ENCODE data around the gene INPP5D.
"Not testable (repeated sequence)": the region's sequence is repeated elsewhere in the genome, so short reads cannot be mapped to it uniquely, and the experiment has no call there.

The INPP5D gene

DNA sequence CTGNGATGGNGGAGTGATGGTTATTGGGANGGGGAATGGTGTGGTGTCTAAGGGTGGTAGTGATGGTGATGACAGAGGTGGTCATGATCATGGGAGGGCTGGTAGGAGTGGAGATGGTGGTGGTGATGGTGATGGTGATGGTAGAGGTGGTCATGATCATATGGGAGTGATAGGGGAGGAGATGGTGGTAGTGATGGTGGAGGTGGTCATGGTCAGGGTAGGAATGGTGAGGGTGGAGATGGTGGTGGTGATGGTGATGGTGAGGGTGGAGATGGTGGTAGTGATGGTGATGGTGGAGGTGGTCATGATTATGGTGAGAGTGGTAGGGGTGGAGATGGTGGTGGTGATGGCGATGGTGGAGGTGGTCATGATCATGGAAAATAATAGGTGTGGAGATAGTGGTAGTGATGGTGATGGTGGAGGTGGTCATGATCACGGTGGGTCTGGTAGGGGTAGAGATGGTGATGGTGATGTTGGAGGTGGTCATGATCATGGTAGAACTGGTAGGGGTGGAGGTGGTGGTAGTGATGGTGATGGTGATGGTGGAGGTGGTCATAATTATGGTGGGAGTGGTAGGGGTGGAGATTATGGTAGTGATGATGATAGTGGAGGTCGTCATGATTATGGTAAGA, 83.7 kb downstream of the INPP5D start:
- no peak for FAIRE-seq
- TF ChIP-seq POLR2A (IDR thresholded peaks at IDR 0.05; ENCODE audit: low read depth, low read length) = no peak
- DNase-seq (ENCODE audit: insufficient read length, low spot score) = no peak

DNA sequence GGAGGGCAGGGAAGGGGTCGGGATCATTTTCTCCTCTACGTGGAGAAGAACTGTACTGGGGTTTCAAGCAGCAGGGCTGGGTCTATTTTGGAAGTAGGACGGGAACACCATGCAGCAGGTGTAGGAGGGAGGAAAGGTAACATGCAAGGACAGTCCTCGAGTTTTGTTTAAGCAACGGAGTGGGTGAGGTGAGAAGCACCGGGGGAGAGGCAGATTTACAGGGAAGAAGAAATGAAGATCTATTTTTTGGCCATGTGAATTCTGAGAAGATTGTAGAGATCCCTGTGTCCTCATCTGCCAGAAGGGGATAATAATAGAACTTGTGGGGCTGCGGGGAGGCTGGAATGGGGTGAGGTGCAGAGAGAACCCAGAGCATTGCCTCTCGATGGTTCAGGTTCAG, 85.6 kb downstream of the INPP5D start:
- DNase-seq (ENCODE audit: insufficient read length, low spot score) (no peak), FAIRE-seq (no peak)
- TF ChIP-seq POLR2A (IDR thresholded peaks at IDR 0.05; ENCODE audit: low read depth, low read length) = no peak

DNA sequence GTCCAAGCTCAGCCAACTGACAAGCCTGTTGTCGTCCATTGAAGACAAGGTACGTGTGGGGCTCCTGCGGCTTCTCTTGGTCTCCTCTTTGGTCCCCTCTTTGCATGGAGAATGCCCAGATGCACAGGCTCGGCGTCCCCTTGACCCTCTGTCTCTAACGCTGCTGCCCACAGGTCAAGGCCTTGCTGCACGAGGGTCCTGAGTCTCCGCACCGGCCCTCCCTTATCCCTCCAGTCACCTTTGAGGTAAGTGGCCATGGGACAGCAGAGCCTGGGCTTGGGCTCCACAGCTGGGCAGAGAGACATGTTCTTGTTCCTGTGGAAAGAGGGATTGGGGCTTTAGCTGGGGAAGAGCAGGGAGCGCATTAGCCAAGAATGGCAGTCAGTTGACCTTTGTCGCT, 86.1 kb downstream of the INPP5D start:
- FAIRE-seq (no peak), DNase-seq (ENCODE audit: insufficient read length, low spot score) (no peak)
- TF ChIP-seq POLR2A (IDR thresholded peaks at IDR 0.05; ENCODE audit: low read depth, low read length) = no peak

DNA sequence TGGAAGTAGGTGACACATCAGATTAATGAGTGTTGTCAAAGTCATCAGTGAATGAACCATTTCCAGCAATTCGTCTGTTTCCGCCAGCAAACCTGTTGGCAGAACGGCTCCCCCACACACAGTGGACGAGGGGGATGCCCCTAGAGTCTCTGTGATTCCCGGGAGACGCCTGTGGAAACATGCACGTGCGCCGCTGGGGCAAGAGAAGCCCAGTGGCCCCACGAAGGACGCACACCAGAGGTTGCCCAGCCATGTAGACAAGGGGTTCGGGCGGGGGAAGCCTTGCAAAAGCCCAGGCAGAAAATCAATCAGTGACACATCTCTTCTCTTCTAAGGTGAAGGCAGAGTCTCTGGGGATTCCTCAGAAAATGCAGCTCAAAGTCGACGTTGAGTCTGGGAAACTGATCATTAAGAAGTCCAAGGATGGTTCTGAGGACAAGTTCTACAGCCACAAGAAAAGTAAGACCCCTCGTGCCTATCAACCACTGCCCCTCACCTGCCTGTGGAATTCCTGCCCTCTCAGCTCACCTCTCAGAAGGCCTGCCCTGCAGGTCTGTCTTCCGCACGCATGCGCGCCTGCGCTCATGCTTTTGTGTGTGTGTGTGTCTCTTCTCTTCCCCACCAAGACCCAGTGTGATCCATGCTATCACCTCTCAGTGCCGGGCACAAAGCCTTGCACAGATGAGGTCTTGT, 87.1 kb downstream of the INPP5D start:
- FAIRE-seq (no peak), DNase-seq (ENCODE audit: insufficient read length, low spot score) (no peak)
- no peak for TF ChIP-seq POLR2A (IDR thresholded peaks at IDR 0.05; ENCODE audit: low read depth, low read length)

DNA sequence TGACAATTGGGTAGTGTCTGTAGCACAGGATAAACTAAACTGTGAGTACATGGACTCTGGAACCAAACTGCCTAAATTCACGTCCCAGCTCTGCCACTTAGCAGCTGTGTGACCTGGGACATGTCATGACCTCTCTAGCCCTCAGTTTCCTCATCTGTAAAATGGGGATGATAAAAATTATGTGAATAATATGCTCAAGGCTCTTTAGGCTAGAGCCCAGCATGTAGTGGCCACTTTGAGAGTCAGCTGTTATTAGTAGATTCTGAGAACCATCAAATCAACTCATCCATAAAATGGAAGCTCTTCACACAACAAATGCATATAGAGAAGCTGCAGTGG, 87.7 kb downstream of the INPP5D start:
- no peak for FAIRE-seq
- DNase-seq (ENCODE audit: insufficient read length, low spot score) = no peak
- no peak for TF ChIP-seq POLR2A (IDR thresholded peaks at IDR 0.05; ENCODE audit: low read depth, low read length)

DNA sequence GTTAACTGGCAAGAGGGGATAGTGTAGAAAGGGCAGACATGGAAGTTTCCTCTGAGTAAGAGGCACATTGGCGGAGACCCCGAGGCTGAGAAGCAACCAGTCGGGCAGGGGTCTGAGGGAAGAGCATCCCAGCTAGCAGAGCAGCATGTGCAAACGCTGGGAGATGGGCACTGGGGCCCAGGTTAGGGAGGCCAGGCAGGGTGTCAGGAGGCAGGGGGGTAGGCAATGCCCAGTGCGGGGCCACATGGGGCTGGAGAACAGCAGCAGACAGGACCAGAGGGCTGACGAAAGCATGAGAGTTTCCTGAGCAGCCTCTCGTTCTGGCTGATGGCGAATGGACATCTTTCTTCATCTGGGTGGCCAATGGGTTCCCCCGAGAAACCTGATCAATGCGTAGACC, 88.2 kb downstream of the INPP5D start:
- no peak for TF ChIP-seq POLR2A (IDR thresholded peaks at IDR 0.05; ENCODE audit: low read depth, low read length)
- no peak for FAIRE-seq

DNA sequence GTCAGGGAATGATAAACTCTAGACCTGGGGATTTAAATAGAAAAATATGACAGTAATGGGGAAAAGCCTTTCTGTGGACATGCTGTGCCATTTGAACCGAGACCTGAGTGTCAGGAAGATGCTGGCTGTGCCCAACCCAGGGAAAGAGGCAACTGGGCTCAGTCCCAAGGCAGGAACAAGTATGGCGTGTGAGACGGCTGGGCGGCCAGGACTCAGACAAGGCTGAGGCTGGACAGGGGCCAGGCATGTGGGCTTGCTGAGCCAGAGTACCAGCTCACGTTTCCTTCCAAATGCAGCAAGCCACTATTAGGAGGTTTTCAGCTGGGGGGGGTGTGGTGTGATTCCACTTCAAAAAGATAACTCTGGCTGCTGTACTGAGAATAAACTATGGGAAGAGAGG, 92.4 kb downstream of the INPP5D start:
- FAIRE-seq = no peak
- TF ChIP-seq POLR2A (IDR thresholded peaks at IDR 0.05; ENCODE audit: low read depth, low read length) = no peak
- DNase-seq (ENCODE audit: insufficient read length, low spot score) = no peak

More for the DNA sequence above, 88.2 kb downstream of the INPP5D start:
- no peak for DNase-seq (ENCODE audit: insufficient read length, low spot score)

DNA sequence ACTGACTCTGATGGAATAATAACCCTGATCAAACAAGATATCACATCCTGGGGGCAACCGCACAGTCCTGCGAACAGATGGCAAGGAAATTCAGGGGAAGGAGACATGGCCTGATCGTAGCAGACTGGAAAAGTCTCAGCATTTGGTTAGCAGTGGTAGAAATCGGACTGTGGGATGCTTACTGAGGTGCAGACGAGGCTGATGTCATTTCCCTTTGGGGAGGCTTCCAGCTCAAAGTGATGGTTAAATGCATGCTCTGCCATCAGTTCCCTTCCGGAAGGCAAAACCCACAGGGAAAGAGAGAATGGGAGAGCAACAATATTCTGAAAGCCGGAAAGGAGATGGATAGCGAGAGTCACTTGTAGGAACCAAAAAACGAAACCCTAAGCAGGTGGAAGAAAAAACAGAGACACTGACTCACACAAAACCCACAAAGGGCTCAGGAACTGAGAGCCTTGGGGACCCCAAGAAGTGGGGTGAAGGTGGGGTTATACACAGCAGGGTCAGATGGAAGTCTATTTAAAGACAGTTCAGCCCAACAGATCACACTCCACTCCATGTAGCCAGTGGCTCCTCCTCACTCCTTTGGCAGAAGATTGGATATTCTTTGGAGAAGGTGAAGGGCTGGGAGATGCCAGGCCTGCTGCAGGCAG, 93.1 kb downstream of the INPP5D start:
- TF ChIP-seq POLR2A (IDR thresholded peaks at IDR 0.05; ENCODE audit: low read depth, low read length) = no peak
- no peak for DNase-seq (ENCODE audit: insufficient read length, low spot score)
- no peak for FAIRE-seq

DNA sequence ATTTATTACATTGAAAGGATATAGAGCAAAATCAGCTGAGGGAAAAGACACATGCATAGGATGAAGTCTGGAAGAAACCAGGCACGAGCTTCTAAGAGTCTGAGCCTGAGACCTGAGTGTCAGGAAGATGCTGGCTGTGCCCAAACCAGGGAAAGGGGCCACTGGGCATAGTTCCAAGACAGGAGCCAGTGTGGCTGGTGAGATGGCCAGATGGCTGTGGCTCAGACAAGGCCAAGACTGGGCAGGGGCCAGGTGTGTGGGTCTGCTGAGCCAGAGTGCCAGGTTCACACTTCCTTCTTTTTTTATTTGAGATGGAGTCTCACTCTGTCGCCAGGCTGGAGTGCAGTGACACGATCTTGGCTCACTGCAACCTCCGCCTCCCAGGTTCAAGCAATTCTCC, 95.9 kb downstream of the INPP5D start:
- no peak for TF ChIP-seq POLR2A (IDR thresholded peaks at IDR 0.05; ENCODE audit: low read depth, low read length)
- DNase-seq (ENCODE audit: insufficient read length, low spot score) = no peak
- FAIRE-seq = no peak

DNA sequence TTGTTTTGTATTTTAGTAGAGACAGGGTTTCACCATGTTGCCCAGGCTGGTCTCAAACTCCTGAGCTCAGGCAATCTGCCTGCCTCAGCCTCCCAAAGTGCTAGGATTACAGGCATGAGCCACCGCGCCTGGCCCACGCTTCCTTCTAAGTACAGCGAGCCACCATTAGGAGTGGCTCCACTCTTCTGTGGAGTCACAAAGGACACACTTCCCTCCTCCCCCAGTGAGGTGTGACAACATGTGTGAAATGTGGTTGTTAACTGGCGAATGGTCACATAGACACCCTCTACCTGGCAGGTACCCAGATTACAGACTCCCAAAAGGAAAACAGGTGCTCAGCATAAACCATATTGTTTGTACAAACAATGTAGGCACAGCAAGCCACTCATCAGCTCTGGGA, 96.3 kb downstream of the INPP5D start:
- not testable (repeated sequence) for FAIRE-seq; DNase-seq (ENCODE audit: insufficient read length, low spot score)

DNA sequence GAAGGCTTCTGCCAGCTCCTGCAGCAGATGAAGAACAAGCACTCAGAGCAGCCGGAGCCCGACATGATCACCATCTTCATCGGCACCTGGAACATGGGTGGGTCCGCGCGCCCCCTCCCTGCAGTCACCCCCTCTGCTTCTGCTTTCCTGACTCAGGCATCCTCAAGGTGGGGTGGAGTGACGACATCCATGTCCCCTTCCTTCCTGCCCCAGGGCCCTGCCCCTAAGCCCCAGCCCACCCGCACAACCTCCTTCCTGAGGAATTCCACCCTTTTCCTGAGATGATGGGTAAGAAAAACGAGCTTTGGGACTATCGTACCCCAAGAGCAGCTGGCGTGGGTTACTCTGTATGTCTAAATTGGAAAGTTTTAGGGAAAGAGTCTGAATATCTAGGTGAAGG, 101.6 kb downstream of the INPP5D start:
- no peak for TF ChIP-seq POLR2A (IDR thresholded peaks at IDR 0.05; ENCODE audit: low read depth, low read length)
- DNase-seq (ENCODE audit: insufficient read length, low spot score) = no peak
- FAIRE-seq = no peak

DNA sequence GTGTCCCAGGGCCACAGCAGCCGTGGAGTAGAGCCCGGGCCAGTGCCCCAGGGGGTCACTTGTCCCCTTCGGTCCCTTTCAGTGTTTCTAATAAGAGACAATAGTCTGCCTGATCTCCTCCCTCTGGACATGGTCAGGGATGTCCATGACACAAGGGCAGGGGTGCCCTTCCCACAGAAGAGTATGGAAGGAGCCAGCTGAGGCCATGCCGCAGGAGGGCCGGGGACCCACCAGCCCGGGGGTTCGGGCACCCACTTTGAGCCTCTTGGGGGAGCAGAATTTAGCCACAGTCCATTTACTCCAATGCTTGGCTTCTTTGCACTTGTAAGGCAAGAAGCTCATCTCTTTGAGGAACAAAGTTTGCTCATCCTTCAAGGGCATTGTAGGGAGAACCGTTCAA, 102.6 kb downstream of the INPP5D start:
- FAIRE-seq = no peak
- no peak for TF ChIP-seq POLR2A (IDR thresholded peaks at IDR 0.05; ENCODE audit: low read depth, low read length)

DNA sequence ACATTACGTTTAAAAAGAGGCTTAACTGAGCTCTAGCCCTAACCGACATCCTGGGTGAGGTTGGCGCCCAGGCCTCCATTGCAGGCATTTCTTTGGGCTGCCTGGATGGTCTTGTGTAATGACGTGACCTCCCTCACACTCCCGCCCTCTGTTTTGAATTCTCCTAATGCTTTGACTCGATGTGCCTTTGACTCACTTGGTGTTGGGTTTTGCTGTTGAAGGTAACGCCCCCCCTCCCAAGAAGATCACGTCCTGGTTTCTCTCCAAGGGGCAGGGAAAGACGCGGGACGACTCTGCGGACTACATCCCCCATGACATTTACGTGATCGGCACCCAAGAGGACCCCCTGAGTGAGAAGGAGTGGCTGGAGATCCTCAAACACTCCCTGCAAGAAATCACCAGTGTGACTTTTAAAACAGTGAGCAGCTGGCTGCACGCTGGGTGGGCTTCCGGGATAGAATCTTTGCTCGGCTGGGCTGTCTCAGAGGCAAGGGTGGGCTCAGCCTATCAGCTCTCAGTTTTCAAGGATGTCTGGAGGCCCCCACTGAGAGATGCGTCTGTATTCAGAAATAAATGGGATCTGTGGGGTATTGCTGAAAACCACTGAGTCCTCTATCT, 103.5 kb downstream of the INPP5D start:
- FAIRE-seq = no peak
- DNase-seq (ENCODE audit: insufficient read length, low spot score) = no peak
- no peak for TF ChIP-seq POLR2A (IDR thresholded peaks at IDR 0.05; ENCODE audit: low read depth, low read length)

More for the DNA sequence above, 102.6 kb downstream of the INPP5D start:
- DNase-seq (ENCODE audit: insufficient read length, low spot score) = no peak

DNA sequence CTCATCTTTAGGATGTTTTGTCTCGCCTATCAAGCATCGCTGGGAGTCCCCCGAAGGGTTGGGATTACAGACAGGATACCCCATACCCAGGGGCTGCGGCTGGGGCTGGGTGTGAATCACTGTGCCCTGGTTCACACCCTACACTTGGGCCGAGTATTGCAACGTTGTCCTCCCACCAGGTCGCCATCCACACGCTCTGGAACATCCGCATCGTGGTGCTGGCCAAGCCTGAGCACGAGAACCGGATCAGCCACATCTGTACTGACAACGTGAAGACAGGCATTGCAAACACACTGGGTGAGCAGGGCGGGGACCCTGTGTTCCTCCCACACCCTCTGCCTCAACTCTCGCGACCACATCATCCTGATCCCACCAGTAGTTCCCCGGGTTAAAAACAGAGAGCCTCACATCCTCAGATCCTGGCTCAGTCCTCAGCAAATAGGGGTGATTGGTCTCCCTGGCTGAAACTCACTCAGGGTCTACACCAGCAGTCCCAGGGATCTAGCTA, 104.0 kb downstream of the INPP5D start:
- FAIRE-seq = no peak

More for the DNA sequence above, 104.0 kb downstream of the INPP5D start:
- no peak for DNase-seq (ENCODE audit: insufficient read length, low spot score)
- no peak for TF ChIP-seq POLR2A (IDR thresholded peaks at IDR 0.05; ENCODE audit: low read depth, low read length)

All from H54 (cell line).